Activated CD8-positive, alpha-beta memory T cell treated with anti-CD3 and anti-CD28 coated beads, Interleukin-2, amount 10 ng/mL, durations not matched to agents 7 days and 5 days (primary cell): ENCODE data around the gene PDIA6. TPM values are rescaled to one million over a fixed set of nuclear protein-coding genes. Genes with fewer than 3 reads are reported as not detected.

ENCODE experiments used
- ATAC-seq: fragments of 150-1000 bp; cut with Tn5 transposase; one replicate; pipeline ENCODE4 v1.10.0; 2021; ENCODE audit warnings: moderate library complexity
- CTCF ChIA-PET: fragments of 350-600 bp; sonication (Branson Sonifier 250); formaldehyde crosslinking; loops from one replicate; lab custom pipeline; 2021; ENCODE audit warnings: antibody characterized with exemption; lab: Charles Lee
- DNase-seq: peaks from one replicate; pipeline ENCODE4 v3.0.0-alpha.2; 2020
- H3K27ac Mint-ChIP-seq: one replicate; pipeline ENCODE4 v1.8.0; 2021; ENCODE audit warnings: mild to moderate bottlenecking, mixed read lengths
- H3K27me3 Mint-ChIP-seq: one replicate; pipeline ENCODE4 v1.8.0; 2021; ENCODE audit warnings: mixed read lengths
- H3K36me3 Mint-ChIP-seq: one replicate; pipeline ENCODE4 v1.8.0; 2021; ENCODE audit warnings: mild to moderate bottlenecking, mixed read lengths
- H3K4me1 Mint-ChIP-seq: one replicate; pipeline ENCODE4 v1.8.0; 2021; ENCODE audit warnings: mixed read lengths
- H3K4me3 Mint-ChIP-seq: one replicate; pipeline ENCODE4 v1.8.0; 2021; ENCODE audit warnings: mild to moderate bottlenecking, moderate library complexity, mixed read lengths
- H3K9me3 Mint-ChIP-seq: one replicate; pipeline ENCODE4 v1.8.0; 2022; ENCODE audit warnings: low read depth, mixed read lengths
- total RNA-seq, 2 experiments: library from RNA; stranded (reverse); gene quantifications; one replicate each; pipeline ENCODE4 v1.2.3, GENCODE V29; 2021

PDIA6 gene
- total RNA-seq, 2 experiments from 2014 or later, result 134 to 174 TPM

GRCh38 chr2:10841547-10842219 is 29.1 kb upstream of the PDIA6 start:
- Mint-ChIP-seq H3K4me1 (no peaks in the 10 kb centered on the region), H3K36me3 (no peaks in the 10 kb centered on the region), H3K9me3 (peaks cover 7% of the 10 kb centered on the region), H3K4me3 (no peak overlapping the region), H3K27me3 (peaks cover 22% of the 10 kb centered on the region), H3K27ac (no peak overlapping the region)
- DNase-seq, result no peak
- CTCF ChIA-PET, result interaction anchor here (1.3 to 4.5 kb wide), 2 partner anchors 9 to 291 kb away, joined by 3 to 24 read pairs; a partner anchor contains a TSS
- no peak for ATAC-seq

- H3K9me3 Mint-ChIP-seq, result peaks cover 7% of the 10 kb centered on the region
- no peak overlapping the region for H3K4me3 Mint-ChIP-seq
- H3K27me3 Mint-ChIP-seq, result peaks cover 25% of the 10 kb centered on the region
- H3K27ac Mint-ChIP-seq, result no peak overlapping the region
- DNase-seq (no peak), ATAC-seq (no peak)
- no peaks in the 10 kb centered on the region for H3K4me1 Mint-ChIP-seq
- no peaks in the 10 kb centered on the region for H3K36me3 Mint-ChIP-seq
- CTCF ChIA-PET, result no interaction called here
These were observed 27.2 kb upstream of the PDIA6 start for GRCh38 chr2:10839813-10840212.

- Mint-ChIP-seq H3K36me3 (no peaks in the 10 kb centered on the region), H3K9me3 (peaks cover 7% of the 10 kb centered on the region), H3K27me3 (peaks cover 27% of the 10 kb centered on the region), H3K4me1 (no peaks in the 10 kb centered on the region), H3K27ac (no peak overlapping the region), H3K4me3 (no peak overlapping the region)
- ATAC-seq, result no peak
- no peak for DNase-seq
- CTCF ChIA-PET, result interaction anchor here (1.1 to 2.0 kb wide), 2 partner anchors 286 to 291 kb away, joined by 3 to 6 read pairs; no protein-coding TSS in a partner anchor
These were observed 26.1 kb upstream of the PDIA6 start for GRCh38 chr2:10838734-10839133.

GRCh38 chr2:10837298-10838266 is 25.0 kb upstream of the PDIA6 start:
- CTCF ChIA-PET, result interaction anchor here (2.0 to 8.5 kb wide), 2 partner anchors 292 to 293 kb away, joined by 6 to 121 read pairs; a partner anchor contains a TSS
- no peak overlapping the region for H3K4me3 Mint-ChIP-seq
- H3K27ac Mint-ChIP-seq, result no peak overlapping the region
- H3K36me3 Mint-ChIP-seq, result no peaks in the 10 kb centered on the region
- peaks cover 7% of the 10 kb centered on the region for H3K9me3 Mint-ChIP-seq
- ATAC-seq, result no peak
- H3K4me1 Mint-ChIP-seq, result no peaks in the 10 kb centered on the region
- no peak for DNase-seq
- peaks cover 32% of the 10 kb centered on the region for H3K27me3 Mint-ChIP-seq

DNA sequence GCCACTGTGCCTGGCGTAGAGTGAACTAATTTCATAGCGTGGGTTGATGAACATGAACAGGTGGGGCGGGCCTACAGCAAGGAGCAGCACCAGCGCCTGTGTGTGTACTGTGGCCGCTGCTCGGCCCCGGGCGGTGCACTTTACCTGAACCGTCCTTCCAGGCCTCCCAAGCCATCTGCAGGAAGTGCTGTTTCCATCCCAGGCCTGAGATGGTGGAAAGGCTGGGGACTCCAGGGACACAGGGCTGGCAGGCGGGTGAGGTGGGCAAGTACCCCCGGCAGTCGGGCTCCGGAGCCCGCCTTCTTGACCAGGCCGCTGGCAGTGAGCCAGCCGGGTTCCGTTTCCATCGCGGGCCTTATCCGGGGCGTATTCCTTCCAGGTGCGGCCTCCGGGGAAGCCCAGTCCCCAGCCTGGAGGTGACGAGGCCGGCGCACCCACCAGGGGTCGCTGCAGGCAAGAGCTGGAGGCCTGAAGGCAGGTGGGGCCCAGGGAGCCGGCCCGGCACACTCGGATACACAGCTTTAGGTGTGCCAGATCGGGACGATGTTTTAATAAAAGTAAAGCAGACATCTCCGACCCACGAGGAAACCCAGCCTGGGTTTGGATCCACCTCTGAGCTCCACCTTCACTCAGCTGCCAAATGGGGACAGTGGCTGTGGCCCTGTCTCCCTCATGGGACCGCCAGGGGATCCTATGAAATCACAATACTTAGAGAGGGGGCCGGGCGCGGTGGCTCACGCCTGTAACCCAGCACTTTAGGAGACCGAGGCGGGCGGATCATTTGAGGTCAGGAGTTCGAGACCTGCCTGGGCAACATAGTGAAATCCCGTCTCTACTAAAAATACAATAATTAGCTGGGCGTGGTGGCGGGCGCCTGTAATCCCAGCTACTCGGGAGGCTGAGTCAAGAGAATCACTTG is 22.7 kb upstream of the PDIA6 start:
- Mint-ChIP-seq H3K9me3 (no peaks in the 10 kb centered on the region), H3K4me1 (peaks cover 4% of the 10 kb centered on the region), H3K27ac (no peak overlapping the region), H3K27me3 (peaks cover 43% of the 10 kb centered on the region), H3K36me3 (no peaks in the 10 kb centered on the region), H3K4me3 (no peak overlapping the region)
- CTCF ChIA-PET, result interaction anchor here (0.6 to 8.5 kb wide), 25 partner anchors 9 to 872 kb away, joined by 3 to 121 read pairs (median 4); partner anchors contain the start of gene PDIA6
- peak; percentile 74 for DNase-seq
- ATAC-seq, result peak; percentile 80

- Mint-ChIP-seq H3K4me3 (no peak overlapping the region), H3K4me1 (peaks cover 4% of the 10 kb centered on the region), H3K36me3 (no peaks in the 10 kb centered on the region), H3K9me3 (no peaks in the 10 kb centered on the region), H3K27me3 (peaks cover 48% of the 10 kb centered on the region), H3K27ac (no peak overlapping the region)
- ATAC-seq (no peak), DNase-seq (no peak)
- CTCF ChIA-PET, result interaction anchor here (0.9 to 8.5 kb wide), 7 partner anchors 9 to 297 kb away, joined by 3 to 121 read pairs (median 14); a partner anchor contains a TSS
These were observed 21.6 kb upstream of the PDIA6 start for GRCh38 chr2:10834068-10834655.

DNA sequence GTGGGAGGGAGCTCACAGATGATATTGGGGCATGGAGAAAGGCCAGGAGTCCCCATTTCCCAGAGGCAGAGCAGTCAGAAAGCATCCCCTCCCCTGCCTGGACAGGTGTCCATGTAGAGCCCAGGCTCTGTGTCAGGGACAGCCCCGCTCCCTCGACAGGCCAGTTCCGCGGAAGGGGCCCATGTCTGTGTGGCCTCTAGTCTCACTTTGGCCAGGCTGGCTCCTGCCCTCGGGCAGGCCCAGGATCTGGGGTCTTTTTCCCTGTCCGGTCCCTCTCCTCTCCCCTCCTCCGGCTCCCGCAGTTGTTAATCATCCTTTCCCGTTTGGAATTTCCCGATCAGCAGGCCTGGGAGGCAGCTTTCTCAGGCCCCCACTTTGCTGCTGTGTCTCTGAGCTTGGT is 20.4 kb upstream of the PDIA6 start:
- CTCF ChIA-PET, result interaction anchor here (0.6 to 8.5 kb wide), 51 partner anchors 10 to 752 kb away, joined by 3 to 121 read pairs (median 4); partner anchors contain the start of gene PDIA6
- H3K9me3 Mint-ChIP-seq, result no peaks in the 10 kb centered on the region
- no peak overlapping the region for H3K27ac Mint-ChIP-seq
- ATAC-seq (no peak), DNase-seq (no peak)
- H3K27me3 Mint-ChIP-seq, result peaks cover 53% of the 10 kb centered on the region
- H3K4me3 Mint-ChIP-seq, result no peak overlapping the region
- H3K36me3 Mint-ChIP-seq, result no peaks in the 10 kb centered on the region
- H3K4me1 Mint-ChIP-seq, result peaks cover 4% of the 10 kb centered on the region

- CTCF ChIA-PET, result interaction anchor here (0.5 to 8.5 kb wide), 58 partner anchors 9 to 752 kb away, joined by 3 to 121 read pairs (median 4); partner anchors contain the start of gene PDIA6
- Mint-ChIP-seq H3K4me1 (peaks cover 4% of the 10 kb centered on the region), H3K27ac (no peak overlapping the region), H3K27me3 (peaks cover 51% of the 10 kb centered on the region), H3K9me3 (no peaks in the 10 kb centered on the region), H3K4me3 (no peak overlapping the region), H3K36me3 (no peaks in the 10 kb centered on the region)
- DNase-seq, result peak; percentile 84
- peak; percentile 90 for ATAC-seq
These were observed 19.8 kb upstream of the PDIA6 start for GRCh38 chr2:10832203-10832936.

DNA sequence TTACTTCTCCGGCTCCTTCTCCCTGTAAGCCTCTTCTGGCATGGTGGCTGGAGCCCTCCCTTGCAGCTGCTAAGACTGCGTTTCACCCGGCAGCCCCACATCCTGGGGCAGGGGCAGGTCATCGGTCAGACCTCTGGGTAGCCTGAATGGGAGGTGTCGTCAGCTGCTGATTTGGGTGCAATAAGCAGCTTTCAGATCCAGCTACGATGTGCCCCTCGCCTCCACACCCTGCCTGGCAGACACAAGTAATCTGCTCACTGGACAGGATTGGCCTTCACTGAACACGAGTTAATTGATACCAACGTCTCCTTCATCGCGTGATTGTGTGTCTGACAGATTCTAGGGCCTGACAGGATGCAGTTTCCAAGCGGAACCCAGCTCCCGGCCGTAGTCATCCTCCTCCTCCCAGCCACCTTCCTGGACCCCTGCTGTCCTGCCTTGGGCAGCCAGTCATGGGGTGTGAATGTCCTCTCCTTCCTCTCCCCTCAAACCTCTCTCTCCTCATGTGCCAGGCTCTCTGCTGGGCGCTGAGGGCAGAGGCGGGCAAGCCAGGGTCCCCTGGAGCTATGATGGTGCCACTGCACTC is 18.9 kb upstream of the PDIA6 start:
- Mint-ChIP-seq H3K36me3 (no peaks in the 10 kb centered on the region), H3K9me3 (no peaks in the 10 kb centered on the region), H3K27ac (no peak overlapping the region)

DNA sequence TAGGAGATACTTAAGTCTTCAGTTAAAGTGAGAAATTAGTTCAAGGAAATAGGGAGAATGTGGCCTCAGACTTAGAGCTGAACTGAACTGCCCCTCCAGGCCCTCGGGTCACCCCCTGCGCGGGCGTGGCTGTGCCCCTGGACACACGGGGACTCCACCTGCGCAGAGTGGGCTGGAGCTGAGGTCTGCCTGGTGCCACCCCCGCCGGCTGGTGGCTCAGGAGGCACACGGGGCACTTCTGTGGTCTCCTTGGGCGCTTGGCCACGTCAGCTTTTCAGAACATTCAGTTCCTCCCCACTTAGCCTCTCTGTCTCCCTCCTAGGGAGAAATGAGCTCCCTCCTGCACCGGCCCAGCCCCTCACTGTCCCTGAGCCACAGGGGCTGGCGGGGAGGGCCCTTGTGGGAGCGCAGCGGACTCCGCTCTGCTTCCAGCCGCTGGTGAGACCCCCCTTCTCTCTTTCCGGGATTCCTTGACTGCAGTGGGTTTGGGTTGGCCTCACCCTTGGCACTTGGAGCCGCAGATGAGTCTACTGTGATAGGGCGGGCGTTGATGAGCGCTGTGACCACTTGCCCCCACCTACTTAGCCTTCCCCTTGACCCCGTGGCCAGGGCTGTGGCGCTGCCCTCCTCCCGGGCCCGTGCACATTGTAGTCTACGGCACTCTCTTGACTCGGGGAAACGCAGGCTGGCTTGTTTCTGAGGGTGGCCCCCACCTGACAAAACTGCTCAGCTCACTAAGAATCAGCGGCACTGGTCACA is 18.2 kb upstream of the PDIA6 start:
- H3K27me3 Mint-ChIP-seq, result peaks cover 51% of the 10 kb centered on the region
- peaks cover 4% of the 10 kb centered on the region for H3K4me1 Mint-ChIP-seq
- DNase-seq (no peak), ATAC-seq (no peak)
- H3K4me3 Mint-ChIP-seq, result no peak overlapping the region
- H3K36me3 Mint-ChIP-seq, result no peaks in the 10 kb centered on the region
- H3K9me3 Mint-ChIP-seq, result no peaks in the 10 kb centered on the region
- CTCF ChIA-PET, result interaction anchor here (1.1 to 8.5 kb wide), 10 partner anchors 7 to 457 kb away, joined by 3 to 121 read pairs (median 10); a partner anchor contains a TSS
- no peak overlapping the region for H3K27ac Mint-ChIP-seq

More for the DNA sequence above, 18.9 kb upstream of the PDIA6 start:
- DNase-seq (no peak), ATAC-seq (no peak)
- Mint-ChIP-seq H3K4me3 (no peak overlapping the region), H3K27me3 (peaks cover 48% of the 10 kb centered on the region), H3K4me1 (peaks cover 4% of the 10 kb centered on the region)
- CTCF ChIA-PET, result interaction anchor here (0.7 to 8.5 kb wide), 24 partner anchors 8 to 753 kb away, joined by 3 to 121 read pairs (median 5); partner anchors contain the start of gene PDIA6

GRCh38 chr2:10830203-10830602 is 17.6 kb upstream of the PDIA6 start:
- no peak for DNase-seq
- Mint-ChIP-seq H3K27ac (no peak overlapping the region), H3K9me3 (no peaks in the 10 kb centered on the region), H3K4me3 (no peak overlapping the region), H3K4me1 (peaks cover 4% of the 10 kb centered on the region), H3K36me3 (no peaks in the 10 kb centered on the region), H3K27me3 (peaks cover 54% of the 10 kb centered on the region)
- no peak for ATAC-seq
- CTCF ChIA-PET, result interaction anchor here (5.2 to 8.5 kb wide), 2 partner anchors 295 to 301 kb away, joined by 72 to 121 read pairs; a partner anchor contains a TSS
